Endothelial cell of umbilical vein (primary cell): ENCODE measurements around the gene ESRRA. TPM values are rescaled to one million over a fixed set of nuclear protein-coding genes. Genes with fewer than 3 reads are reported as not detected.

Experiments
- BruUV-seq: library from RNA; stranded (reverse); fragments of 400-500 nt; replicated peaks from 2 replicates; lab custom pipeline; 2021; lab: Mats Ljungman, UMichigan
- CTCF ChIA-PET: fragments of 300-600, 350-600 bp; sonication (Branson Sonifier 250); formaldehyde crosslinking; loops from one replicate; lab custom pipeline; 2021; ENCODE audit warnings: antibody characterized with exemption, inconsistent platforms; lab: Charles Lee
- POLR2A ChIA-PET: fragments of 300-600, 350-600 bp; sonication (Branson Sonifier 250); formaldehyde crosslinking; loops from one replicate; lab custom pipeline; 2021; ENCODE audit warnings: antibody characterized with exemption, inconsistent platforms; lab: Charles Lee
- DNase-seq: peaks from one replicate; pipeline ENCODE4 v3.0.0-alpha.2; 2011; ENCODE audit warnings: low read depth, low spot score
- FAIRE-seq: peaks from 2 replicates; lab custom pipeline; 2011; peaks lifted over from hg19 to GRCh38; lab: Jason Lieb, UNC
- H2AFZ ChIP-seq: 2 replicates; pipeline ENCODE4 v1.6.0; 2012; ENCODE audit warnings: low read depth, low read length, control low read depth, inconsistent platforms
- H3K27ac ChIP-seq: 2 replicates; pipeline ENCODE4 v1.5.1; 2011; ENCODE audit warnings: low read depth, mild to moderate bottlenecking, control low read depth, low read length, moderate library complexity; ENCODE audit not compliant: insufficient read depth
- H3K27me3 ChIP-seq, 2 experiments: 2 replicates each; pipeline versions ENCODE4 v1.6.0 to v1.6.1; 2011; ENCODE audit warnings: low read length in 2 of 2, mixed read lengths in 1 of 2; ENCODE audit not compliant: control insufficient read depth in 2 of 2, insufficient read depth in 2 of 2
- H3K36me3 ChIP-seq, 2 experiments: 2 replicates in 1 of 2; 3 replicates in 1 of 2; pipeline ENCODE4 v1.5.1; 2011; ENCODE audit warnings: low read length in 2 of 2, mild to moderate bottlenecking in 1 of 2, moderate library complexity in 1 of 2; ENCODE audit not compliant: control insufficient read depth in 2 of 2, insufficient read depth in 2 of 2; ENCODE audit errors: extremely low read depth in 1 of 2
- H3K4me1 ChIP-seq: 3 replicates; pipeline ENCODE4 v1.5.1; 2011; ENCODE audit warnings: mild to moderate bottlenecking, low read length; ENCODE audit not compliant: control insufficient read depth, insufficient read depth; ENCODE audit errors: extremely low read depth
- H3K4me2 ChIP-seq: 2 replicates; pipeline ENCODE4 v1.6.1; 2011; ENCODE audit warnings: low read length, control low read depth, mixed read lengths; ENCODE audit not compliant: insufficient read depth
- H3K4me3 ChIP-seq, 3 experiments: fragments of 200-600 bp in 1 of 3; sonication (generic), shearing (Covaris generic) in 1 of 3; replicated peaks in 1 of 3; 2 replicates each; pipeline ENCODE4 v1.5.1; 2011 to 2016; ENCODE audit warnings: control low read depth in 3 of 3, low read length in 3 of 3, mild to moderate bottlenecking in 2 of 3, inconsistent platforms in 1 of 3, low read depth in 1 of 3, moderate library complexity in 1 of 3; ENCODE audit not compliant: insufficient read depth in 1 of 3
- H3K79me2 ChIP-seq: 2 replicates; pipeline ENCODE4 v1.6.0; 2012; ENCODE audit warnings: low read length, inconsistent platforms; ENCODE audit not compliant: control insufficient read depth, insufficient read depth
- H3K9ac ChIP-seq: replicated peaks from 2 replicates; pipeline ENCODE3; 2011; ENCODE audit warnings: low read length, control low read depth; ENCODE audit not compliant: insufficient read depth; ENCODE audit errors: extremely low read depth
- H3K9me1 ChIP-seq: replicated peaks from 3 replicates; pipeline ENCODE4 v1.6.0; 2011; ENCODE audit warnings: mild to moderate bottlenecking, low read length; ENCODE audit not compliant: control insufficient read depth, insufficient read depth; ENCODE audit errors: extremely low read depth
- H3K9me3 ChIP-seq: replicated peaks from 2 replicates; pipeline ENCODE4 v1.5.1; 2012; ENCODE audit warnings: low read length, inconsistent platforms; ENCODE audit not compliant: control insufficient read depth, insufficient read depth
- H4K20me1 ChIP-seq: replicated peaks from 2 replicates; pipeline ENCODE3; 2011; ENCODE audit warnings: mild to moderate bottlenecking, low read length; ENCODE audit not compliant: control insufficient read depth, insufficient read depth; ENCODE audit errors: extremely low read depth
- CTCF ChIP-seq, 2 donors: IDR thresholded peaks; 1 replicate in 1 of 2; 2 replicates in 1 of 2; pipeline ENCODE4 v1.5.1; 2011; ENCODE audit warnings: low read length in 2 of 2, mild to moderate bottlenecking in 2 of 2, moderate library complexity in 2 of 2, control low read depth in 1 of 2, inconsistent platforms in 1 of 2, low read depth in 1 of 2; ENCODE audit not compliant: insufficient read depth in 1 of 2; ENCODE audit errors: extremely low read depth in 1 of 2
- EZH2 ChIP-seq: IDR thresholded peaks from 2 replicates; pipeline ENCODE4 v1.6.1; 2012; ENCODE audit warnings: borderline replicate concordance, low read depth, mild to moderate bottlenecking, moderate library complexity, low read length, inconsistent platforms; ENCODE audit not compliant: severe bottlenecking
- GATA2 ChIP-seq: IDR thresholded peaks from 2 replicates; pipeline ENCODE4 v1.7.0; 2011; ENCODE audit warnings: low read depth, mild to moderate bottlenecking, moderate library complexity, mixed read lengths, low read length; ENCODE audit not compliant: insufficient read length, insufficient read depth
- JUN ChIP-seq: IDR thresholded peaks from 2 replicates; pipeline ENCODE4 v1.6.1; 2011; ENCODE audit warnings: borderline replicate concordance, low read depth; ENCODE audit not compliant: insufficient read length, insufficient read depth
- MAX ChIP-seq: IDR thresholded peaks from 2 replicates; pipeline ENCODE4 v1.6.1; 2011; ENCODE audit not compliant: insufficient read depth, insufficient read length
- MYC ChIP-seq: IDR thresholded peaks from one replicate; pipeline ENCODE4 v1.6.1; 2011; ENCODE audit warnings: mild to moderate bottlenecking, low read depth, low read length
- POLR2A ChIP-seq: IDR thresholded peaks from 2 replicates; pipeline ENCODE4 v1.6.1; 2012; ENCODE audit warnings: low read depth, mild to moderate bottlenecking, control low read depth, low read length
- POLR2AphosphoS5 ChIP-seq: IDR thresholded peaks from 2 replicates; pipeline ENCODE4 v1.6.1; 2012; ENCODE audit warnings: low read depth, mild to moderate bottlenecking, control low read depth, low read length, moderate library complexity; ENCODE audit not compliant: insufficient read depth
- dilution Hi-C: fragments of 300-500 bp; cut with MboI; formaldehyde crosslinking; loops from one replicate; pipeline ENCODE4 v1.15.0; 2019; ENCODE audit warnings: low sequenced_read_pairs; ENCODE audit not compliant: extremely low pct_ligation_motif_present
- intact Hi-C: fragments of 100-400 bp; cut with micrococcal nuclease; formaldehyde crosslinking; loops from one replicate; pipeline ENCODE4 v1.10.0; 2022
- polyA plus RNA-seq, 4 experiments: library from polyadenylated mRNA; depleted of rRNA in 3 of 4; stranded (reverse) in 3 of 4; unstranded in 1 of 4; fragments of >200 nt; gene quantifications; 2 replicates each; pipeline versions ENCODE4 v1.2.1 to v1.2.3, GENCODE V29; 2011 to 2012; ENCODE audit warnings: missing spikeins in 1 of 4
- total RNA-seq: library from RNA; stranded (reverse); gene quantifications from 2 replicates; pipeline ENCODE4 v1.2.3, GENCODE V29; 2021

Gene ESRRA
- total and polyA plus RNA-seq, 2 donors (not counting 3 experiments of a cell fraction or from before 2014, with no cell fraction given) = 17.2 to 37.4 TPM

- dilution Hi-C loops = no loop called here
- TF ChIP-seq EZH2 (no peak), GATA2 (no peak), MYC (no peak), POLR2A (no peak), POLR2AphosphoS5 (no peak), MAX (no peak)
- BruUV-seq = no TSS peak
- no peaks in the 10 kb centered on the region for H3K9me1 ChIP-seq
- peaks cover 2% of the 10 kb centered on the region for H3K79me2 ChIP-seq
- no peak overlapping the region for H3K4me3 ChIP-seq
- H2AFZ ChIP-seq = no peak overlapping the region
- no peaks in the 10 kb centered on the region for H3K27me3 ChIP-seq
- intact Hi-C loops = no loop called here
- FAIRE-seq = no peak
- CTCF ChIA-PET = interaction anchor here (1.2 to 1.6 kb wide), 2 partner anchors 18 to 41 kb away, joined by 3 to 10 read pairs; no protein-coding TSS in a partner anchor
- no peaks in the 10 kb centered on the region for H4K20me1 ChIP-seq
- H3K9me3 ChIP-seq = no peaks in the 10 kb centered on the region
- H3K9ac ChIP-seq = no peak overlapping the region
- POLR2A ChIA-PET = no interaction called here
- no peak for DNase-seq
- H3K4me1 ChIP-seq = peaks cover 4% of the 10 kb centered on the region
- no peak overlapping the region for H3K4me2 ChIP-seq
- H3K27ac ChIP-seq = no peak overlapping the region
- peaks cover 2 to 7% of the 10 kb centered on the region in 2 experiments for H3K36me3 ChIP-seq
Measured at GRCh38 chr11:64313491-64314145, 8.3 kb downstream of the ESRRA start.

- ChIA-PET CTCF (no interaction called here), POLR2A (no interaction called here)
- DNase-seq (no peak), FAIRE-seq (no peak)
- TF ChIP-seq MYC (no peak), CTCF (IDR thresholded peaks at IDR 0.05; ENCODE audit: extremely low read depth in 1 of 2, insufficient read depth in 1 of 2, low read depth in 1 of 2, low read length in 2 of 2) (peak in 1 of 2 donors; percentile 8), GATA2 (no peak), JUN (no peak), EZH2 (no peak)
- Histone ChIP-seq H3K79me2 (peaks cover 4% of the 10 kb centered on the region), H3K4me1 (peaks cover 9% of the 10 kb centered on the region), H3K4me2 (no peak overlapping the region), H3K9ac (no peak overlapping the region), H3K36me3 (peaks cover 2 to 7% of the 10 kb centered on the region in 2 experiments), H3K9me3 (no peaks in the 10 kb centered on the region), H3K27ac (no peak overlapping the region), H3K9me1 (no peaks in the 10 kb centered on the region), H3K27me3 (no peaks in the 10 kb centered on the region), H2AFZ (no peak overlapping the region), H3K4me3 (no peak overlapping the region), H4K20me1 (no peaks in the 10 kb centered on the region)
- intact Hi-C loops (no loop called here), dilution Hi-C loops (no loop called here)
- no TSS peak for BruUV-seq
Measured at GRCh38 chr11:64314146-64314804, 9.0 kb downstream of the ESRRA start.
